PFSK-1 (cell line): Measurements from ENCODE around the gene GRID1.

ENCODE experiments used
- POLR2AphosphoS5 ChIP-seq: IDR thresholded peaks from 2 replicates; pipeline ENCODE4 v1.6.1; 2012; ENCODE audit warnings: low read depth, mild to moderate bottlenecking, control low read depth, low read length, moderate library complexity
- SIN3A ChIP-seq: IDR thresholded peaks from 2 replicates; pipeline ENCODE4 v1.6.1; 2012; ENCODE audit warnings: mild to moderate bottlenecking, low read length, moderate library complexity, borderline replicate concordance; ENCODE audit not compliant: insufficient read depth
- TAF1 ChIP-seq: IDR thresholded peaks from 2 replicates; pipeline ENCODE4 v1.6.1; 2012; ENCODE audit warnings: low read length, control low read depth, borderline replicate concordance; ENCODE audit not compliant: insufficient read depth
- TF ChIP-seq, protein P1 (sequence below), 2 experiments: IDR thresholded peaks; 2 replicates each; pipeline versions ENCODE4 v1.6.1 to v1.8.0; 2011 to 2012; ENCODE audit warnings: low read depth in 2 of 2, low read length in 2 of 2, control low read depth in 1 of 2, inconsistent platforms in 1 of 2, mild to moderate bottlenecking in 1 of 2, moderate library complexity in 1 of 2; ENCODE audit not compliant: insufficient read depth in 1 of 2

- TF ChIP-seq, protein P1, sequence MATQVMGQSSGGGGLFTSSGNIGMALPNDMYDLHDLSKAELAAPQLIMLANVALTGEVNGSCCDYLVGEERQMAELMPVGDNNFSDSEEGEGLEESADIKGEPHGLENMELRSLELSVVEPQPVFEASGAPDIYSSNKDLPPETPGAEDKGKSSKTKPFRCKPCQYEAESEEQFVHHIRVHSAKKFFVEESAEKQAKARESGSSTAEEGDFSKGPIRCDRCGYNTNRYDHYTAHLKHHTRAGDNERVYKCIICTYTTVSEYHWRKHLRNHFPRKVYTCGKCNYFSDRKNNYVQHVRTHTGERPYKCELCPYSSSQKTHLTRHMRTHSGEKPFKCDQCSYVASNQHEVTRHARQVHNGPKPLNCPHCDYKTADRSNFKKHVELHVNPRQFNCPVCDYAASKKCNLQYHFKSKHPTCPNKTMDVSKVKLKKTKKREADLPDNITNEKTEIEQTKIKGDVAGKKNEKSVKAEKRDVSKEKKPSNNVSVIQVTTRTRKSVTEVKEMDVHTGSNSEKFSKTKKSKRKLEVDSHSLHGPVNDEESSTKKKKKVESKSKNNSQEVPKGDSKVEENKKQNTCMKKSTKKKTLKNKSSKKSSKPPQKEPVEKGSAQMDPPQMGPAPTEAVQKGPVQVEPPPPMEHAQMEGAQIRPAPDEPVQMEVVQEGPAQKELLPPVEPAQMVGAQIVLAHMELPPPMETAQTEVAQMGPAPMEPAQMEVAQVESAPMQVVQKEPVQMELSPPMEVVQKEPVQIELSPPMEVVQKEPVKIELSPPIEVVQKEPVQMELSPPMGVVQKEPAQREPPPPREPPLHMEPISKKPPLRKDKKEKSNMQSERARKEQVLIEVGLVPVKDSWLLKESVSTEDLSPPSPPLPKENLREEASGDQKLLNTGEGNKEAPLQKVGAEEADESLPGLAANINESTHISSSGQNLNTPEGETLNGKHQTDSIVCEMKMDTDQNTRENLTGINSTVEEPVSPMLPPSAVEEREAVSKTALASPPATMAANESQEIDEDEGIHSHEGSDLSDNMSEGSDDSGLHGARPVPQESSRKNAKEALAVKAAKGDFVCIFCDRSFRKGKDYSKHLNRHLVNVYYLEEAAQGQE (IDR thresholded peaks at IDR 0.05; ENCODE audit: insufficient read depth in 1 of 2, low read depth in 2 of 2, low read length in 2 of 2) = no peak
- no peak for TF ChIP-seq SIN3A
- TF ChIP-seq TAF1 = no peak
- no peak for TF ChIP-seq POLR2AphosphoS5
Measured at GRCh38 chr10:85649461-85649860, 717.1 kb downstream of the GRID1 start.
